ENCODE data around the gene PIGC. TPM values are rescaled to one million over a fixed set of nuclear protein-coding genes. Genes with fewer than 3 reads are reported as not detected.

PIGC gene
- total RNA-seq, 2 experiments from 2014 or later = 23.7 to 27.1 TPM

GRCh38 chr1:172417557-172417956 lies 26.3 kb downstream of the PIGC start:
- Mint-ChIP-seq H3K9me3 (no peaks in the 10 kb centered on the region), H3K4me1 (ENCODE audit: low read depth) (peaks cover 23% of the 10 kb centered on the region), H3K27me3 (no peaks in the 10 kb centered on the region), H3K36me3 (ENCODE audit: low read depth) (no peaks in the 10 kb centered on the region), H3K27ac (no peak overlapping the region), H3K4me3 (no peak overlapping the region)
- Histone ChIP-seq H3K27me3 (ENCODE audit: control insufficient read depth in 1 of 2, insufficient read depth in 2 of 2, low read length in 2 of 2) (no peaks in the 10 kb centered on the region), H3K4me3 (ENCODE audit: low read length) (no peak overlapping the region), H3K27ac (ENCODE audit: low read depth in 1 of 2, low read length in 2 of 2) (no peak overlapping the region), H3K4me1 (ENCODE audit: insufficient read depth, low read length) (no peaks in the 10 kb centered on the region), H3K36me3 (ENCODE audit: insufficient read depth, low read length) (no peaks in the 10 kb centered on the region), H3K9me3 (ENCODE audit: control insufficient read depth in 1 of 2, insufficient read depth in 1 of 2, low read length in 2 of 2) (no peaks in the 10 kb centered on the region)
- ATAC-seq (ENCODE audit: poor library complexity) (no peak), DNase-seq (no peak)
- TF ChIP-seq CTCF (IDR thresholded peaks at IDR 0.05) = no peak
- ChIA-PET POLR2A (interaction anchor here (0.6 to 2.5 kb wide), 3 partner anchors 18 to 83 kb away, joined by 3 to 9 read pairs (median 4); no protein-coding TSS in a partner anchor), CTCF (interaction anchor here (1.2 kb wide), 1 partner anchor 26 kb away, joined by 3 read pairs; the partner anchor contains the start of gene PIGC)
- intact Hi-C loops (cut with DNase I, micrococcal nuclease) = no loop called here

GRCh38 chr1:172416496-172417035 lies 27.3 kb downstream of the PIGC start:
- no peak for TF ChIP-seq CTCF (IDR thresholded peaks at IDR 0.05)
- H3K4me1 ChIP-seq (ENCODE audit: insufficient read depth, low read length) = no peaks in the 10 kb centered on the region
- Mint-ChIP-seq H3K27ac (no peak overlapping the region), H3K27me3 (no peaks in the 10 kb centered on the region), H3K9me3 (no peaks in the 10 kb centered on the region), H3K4me1 (ENCODE audit: low read depth) (peaks cover 19% of the 10 kb centered on the region), H3K4me3 (no peak overlapping the region), H3K36me3 (ENCODE audit: low read depth) (no peaks in the 10 kb centered on the region)
- ATAC-seq (ENCODE audit: poor library complexity) (no peak), DNase-seq (no peak)
- ChIA-PET CTCF (interaction anchor here (1.0 to 1.2 kb wide), 2 partner anchors 12 to 58 kb away, joined by 3 read pairs; no protein-coding TSS in a partner anchor), POLR2A (interaction anchor here (1.0 to 2.5 kb wide), 3 partner anchors 9 to 116 kb away, joined by 3 to 9 read pairs (median 3); no protein-coding TSS in a partner anchor)
- H3K36me3 ChIP-seq (ENCODE audit: insufficient read depth, low read length) = no peaks in the 10 kb centered on the region
- intact Hi-C loops (cut with DNase I, micrococcal nuclease) = no loop called here
- H3K27me3 ChIP-seq (ENCODE audit: control insufficient read depth in 1 of 2, insufficient read depth in 2 of 2, low read length in 2 of 2) = no peaks in the 10 kb centered on the region
- H3K4me3 ChIP-seq (ENCODE audit: low read length) = no peak overlapping the region
- H3K27ac ChIP-seq (ENCODE audit: low read depth in 1 of 2, low read length in 2 of 2) = no peak overlapping the region
- H3K9me3 ChIP-seq (ENCODE audit: control insufficient read depth in 1 of 2, insufficient read depth in 1 of 2, low read length in 2 of 2) = no peaks in the 10 kb centered on the region

- no peak for ATAC-seq (ENCODE audit: poor library complexity)
- Histone ChIP-seq H3K4me3 (ENCODE audit: low read length) (no peak overlapping the region), H3K36me3 (ENCODE audit: insufficient read depth, low read length) (no peaks in the 10 kb centered on the region), H3K9me3 (ENCODE audit: control insufficient read depth in 1 of 2, insufficient read depth in 1 of 2, low read length in 2 of 2) (no peaks in the 10 kb centered on the region), H3K4me1 (ENCODE audit: insufficient read depth, low read length) (no peaks in the 10 kb centered on the region), H3K27me3 (ENCODE audit: control insufficient read depth in 1 of 2, insufficient read depth in 2 of 2, low read length in 2 of 2) (no peaks in the 10 kb centered on the region), H3K27ac (ENCODE audit: low read depth in 1 of 2, low read length in 2 of 2) (no peak overlapping the region)
- H3K9me3 Mint-ChIP-seq = no peaks in the 10 kb centered on the region
- H3K36me3 Mint-ChIP-seq (ENCODE audit: low read depth) = no peaks in the 10 kb centered on the region
- intact Hi-C loops (cut with DNase I, micrococcal nuclease) = no loop called here
- ChIA-PET CTCF (interaction anchor here (0.6 kb wide), 1 partner anchor 507 kb away, joined by 3 read pairs; no protein-coding TSS in a partner anchor), POLR2A (interaction anchor here (0.6 kb wide), 1 partner anchor 404 kb away, joined by 3 read pairs; no protein-coding TSS in a partner anchor)
- no peak for TF ChIP-seq CTCF (IDR thresholded peaks at IDR 0.05)
- H3K27me3 Mint-ChIP-seq = no peaks in the 10 kb centered on the region
- H3K27ac Mint-ChIP-seq = no peak overlapping the region
- H3K4me1 Mint-ChIP-seq (ENCODE audit: low read depth) = peaks cover 5% of the 10 kb centered on the region
- no peak overlapping the region for H3K4me3 Mint-ChIP-seq
- DNase-seq = no peak
These were observed 29.5 kb downstream of the PIGC start for GRCh38 chr1:172414331-172414730.

Measured in CD4-positive, alpha-beta T cell (primary cell).